HG02623 (cell line): ENCODE results near the gene SND1.

ENCODE experiments used
- ATAC-seq: cut with Tn5 transposase; IDR thresholded peaks from one replicate; pipeline ENCODE4 v1.9.1; 2021; ENCODE audit warnings: moderate library complexity; ENCODE audit not compliant: unreplicated experiment

Gene SND1

GRCh38 chr7:128076196-128076795 lies 424.3 kb downstream of the SND1 start:
- ATAC-seq, result no peak

DNA sequence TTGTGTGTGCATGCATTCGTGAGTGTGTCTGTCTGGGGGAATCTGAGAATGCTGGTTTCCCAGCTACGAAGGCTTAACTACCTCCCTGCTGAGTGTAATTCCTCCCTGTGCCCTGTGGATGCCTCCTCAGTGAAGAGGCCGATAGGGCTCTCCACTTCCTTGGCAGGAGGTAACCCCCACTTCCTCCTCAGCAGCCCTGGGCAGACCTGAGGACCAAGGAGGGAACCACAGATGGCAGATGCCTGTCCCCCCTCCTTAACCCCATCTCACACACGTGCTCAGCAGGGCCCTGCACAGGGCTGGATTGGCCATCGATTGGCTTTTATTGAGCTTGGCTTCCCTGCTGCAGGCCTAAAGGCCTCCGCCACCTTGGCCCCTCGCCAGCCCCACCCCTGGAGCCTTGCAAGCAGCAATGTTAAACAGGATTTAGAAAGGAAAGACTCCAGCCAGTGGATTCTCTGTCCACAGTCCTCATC lies 424.8 kb downstream of the SND1 start:
- no peak for ATAC-seq

DNA sequence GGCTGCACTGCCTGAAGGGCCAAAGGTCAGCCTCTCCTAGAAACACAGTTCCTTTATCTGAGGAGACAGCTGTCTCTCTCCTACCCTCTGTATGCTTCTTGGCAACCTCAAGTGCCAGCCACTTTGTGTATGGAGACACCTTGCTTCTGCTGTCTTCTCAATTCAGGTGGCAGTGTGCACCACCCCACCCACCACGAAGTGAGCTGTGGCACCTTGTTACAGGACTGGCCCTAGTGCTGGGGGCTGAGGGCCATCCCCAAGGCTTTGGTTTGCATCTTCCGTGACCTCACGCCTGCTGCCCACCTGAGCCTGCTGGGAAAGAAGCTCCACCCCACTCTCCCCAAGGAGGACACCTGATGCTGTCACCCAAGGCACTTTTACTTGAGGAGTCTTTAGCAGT lies 426.3 kb downstream of the SND1 start:
- no peak for ATAC-seq

DNA sequence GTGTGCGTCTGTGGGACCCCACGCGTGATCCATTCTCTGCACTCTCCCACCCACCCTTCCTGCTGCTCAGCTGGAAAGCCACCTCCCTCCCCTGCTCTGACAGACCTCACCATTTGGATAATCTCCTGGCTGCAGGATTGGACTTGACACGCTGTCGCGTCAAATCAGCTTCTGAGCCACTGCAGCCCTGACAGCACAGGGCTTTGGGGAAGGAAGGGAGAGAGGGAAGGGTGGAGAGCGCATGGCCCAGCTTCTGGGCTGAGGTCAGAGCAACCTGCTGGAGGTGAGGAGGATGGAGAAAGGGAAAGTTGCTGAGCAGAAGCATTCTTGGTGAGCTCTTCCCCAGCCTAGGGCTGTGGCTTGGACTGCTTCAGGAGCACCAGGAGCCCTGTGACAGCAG lies 428.2 kb downstream of the SND1 start:
- no peak for ATAC-seq

DNA sequence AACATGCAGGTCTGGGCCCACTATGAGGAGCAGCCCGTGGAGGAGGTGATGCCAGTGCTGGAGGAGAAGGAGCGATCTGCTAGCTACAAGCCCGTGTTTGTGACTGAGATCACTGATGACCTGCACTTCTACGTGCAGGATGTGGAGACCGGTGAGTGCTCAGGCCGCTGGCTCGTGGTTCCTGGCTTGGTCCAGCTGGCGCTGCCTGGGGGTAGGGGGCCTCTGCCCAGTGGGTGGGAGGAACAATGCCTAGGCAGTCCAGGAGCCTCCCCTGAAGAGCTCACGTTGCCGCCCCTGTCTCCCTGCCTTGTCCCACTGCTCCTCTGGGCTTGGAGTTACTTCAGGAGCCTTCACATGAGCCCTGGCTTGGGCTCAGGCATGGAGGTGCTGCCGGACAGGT lies 429.4 kb downstream of the SND1 start:
- no peak for ATAC-seq

GRCh38 chr7:128081808-128082207 lies 429.8 kb downstream of the SND1 start:
- no peak for ATAC-seq

GRCh38 chr7:128082431-128082830 lies 430.4 kb downstream of the SND1 start:
- ATAC-seq, result no peak

DNA sequence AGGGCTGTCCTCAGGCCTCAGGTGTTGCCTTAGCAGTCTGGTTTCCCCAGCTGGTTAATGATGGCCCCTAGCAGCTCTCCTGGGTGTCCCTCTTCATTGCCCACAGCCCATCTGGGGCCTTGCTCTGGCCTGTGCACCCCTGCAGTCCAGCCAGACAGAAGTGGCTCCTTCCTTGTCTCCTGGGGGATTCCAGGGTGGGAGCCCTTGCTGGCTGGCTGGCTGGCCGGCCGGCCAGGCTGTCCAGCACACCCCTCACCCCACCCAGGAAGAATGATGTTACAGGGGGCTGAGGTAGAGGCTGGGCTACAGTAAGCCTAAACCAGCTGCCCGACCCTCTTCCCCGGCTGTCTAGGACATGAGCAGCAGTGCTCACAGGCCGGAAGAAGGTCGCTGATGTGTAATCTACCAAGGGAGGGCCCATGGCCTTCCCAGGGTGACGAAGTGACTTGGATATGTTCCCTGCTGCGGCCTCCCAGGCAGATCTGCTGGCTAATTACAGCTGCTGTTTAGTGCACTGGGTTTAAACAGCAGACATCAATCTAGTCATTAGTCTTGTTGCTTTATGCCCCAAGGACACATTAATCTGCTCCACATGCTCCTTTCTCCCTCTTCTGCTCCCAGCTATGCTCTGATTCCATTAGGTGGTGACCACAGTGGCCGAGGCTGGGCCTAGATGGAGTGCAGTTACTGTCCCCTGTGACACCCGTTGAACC lies 433.1 kb downstream of the SND1 start:
- no peak for ATAC-seq

- ATAC-seq, result no peak
Measured at GRCh38 chr7:128090492-128090891, 438.5 kb downstream of the SND1 start.

DNA sequence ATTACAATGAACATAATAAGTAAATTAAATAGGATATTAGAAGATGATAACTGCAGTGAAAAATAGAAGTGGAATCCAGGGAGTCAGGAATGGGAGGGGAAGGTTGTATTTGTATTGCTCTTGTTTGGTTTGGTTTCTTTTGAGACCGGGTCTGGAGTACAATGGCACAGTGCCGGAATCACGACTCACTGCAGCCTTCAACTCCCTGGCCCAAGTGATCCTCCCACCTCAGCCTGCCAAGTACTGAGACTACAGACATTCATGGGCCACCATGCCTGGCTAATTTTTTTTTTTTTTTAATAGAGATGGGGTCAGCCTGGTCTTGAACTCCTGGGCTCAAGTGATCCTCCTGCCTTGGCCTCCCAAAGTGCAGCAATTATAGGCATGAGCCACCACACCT lies 439.1 kb downstream of the SND1 start:
- ATAC-seq, result no peak

GRCh38 chr7:128092221-128092620 lies 440.2 kb downstream of the SND1 start:
- ATAC-seq, result no peak

DNA sequence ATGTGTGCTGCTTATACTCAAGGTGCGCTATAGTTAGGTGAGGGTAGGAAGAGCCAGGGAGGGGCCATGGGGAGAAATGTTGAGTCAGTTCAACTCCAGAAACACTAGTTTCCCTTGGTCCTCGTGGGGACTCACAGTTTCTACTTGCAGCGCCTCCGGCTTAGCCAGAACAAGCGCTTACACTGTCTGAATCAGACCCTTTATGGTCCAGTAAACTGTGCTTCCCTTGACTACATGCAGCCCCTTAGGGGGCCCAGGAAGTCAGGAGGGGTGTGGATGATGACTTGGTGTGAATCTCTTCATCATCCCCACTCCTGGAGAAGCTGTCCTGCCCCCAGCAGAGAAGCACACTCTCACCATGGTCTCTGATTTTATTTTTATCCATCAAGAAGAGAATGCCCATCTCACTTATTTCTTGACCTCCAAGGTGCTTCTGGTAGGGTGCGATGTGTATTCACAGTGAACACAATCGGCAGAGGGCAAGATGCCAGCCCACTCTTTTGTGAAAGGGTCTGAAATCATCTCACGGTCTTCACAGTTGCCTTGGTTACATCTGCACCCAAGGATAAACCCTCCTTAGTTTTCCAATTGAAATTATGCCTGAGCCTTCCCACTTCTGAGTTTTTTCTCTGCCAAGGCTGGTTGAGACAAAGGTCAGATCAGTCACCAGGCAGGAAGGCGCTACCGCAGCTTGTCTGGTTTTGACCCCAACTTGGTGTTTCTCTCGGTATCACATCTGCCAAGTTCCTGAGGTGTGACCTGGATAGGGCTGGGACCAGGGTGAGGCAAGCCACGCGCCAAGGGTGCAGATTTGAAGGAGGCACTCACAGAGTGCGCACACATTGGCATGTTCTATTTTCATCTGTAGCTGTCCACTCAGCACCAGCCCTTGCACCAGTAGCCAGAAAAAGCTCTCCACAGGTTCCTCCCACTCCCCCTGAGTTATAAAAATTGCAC lies 441.9 kb downstream of the SND1 start:
- no peak for ATAC-seq

DNA sequence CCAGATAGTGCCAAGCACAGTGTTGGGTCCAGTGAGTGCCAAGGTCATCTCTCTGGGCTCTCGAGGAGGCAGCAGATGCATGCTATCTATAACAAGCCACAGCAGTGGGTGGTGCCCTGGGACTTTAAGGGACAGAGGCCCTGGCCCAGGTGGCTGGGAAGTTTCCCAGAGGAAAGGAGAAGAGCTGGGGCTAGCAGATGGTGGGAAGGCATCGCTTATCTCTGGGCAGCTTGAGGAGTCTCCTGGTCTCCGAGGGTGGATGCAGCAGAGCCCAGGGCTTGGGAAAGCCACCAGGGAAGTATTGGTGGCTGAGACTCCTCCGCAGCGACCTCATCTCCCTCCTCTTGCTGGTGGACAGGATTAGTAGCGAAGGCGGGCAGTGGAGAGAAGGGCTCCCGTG lies 442.7 kb downstream of the SND1 start:
- no peak for ATAC-seq

DNA sequence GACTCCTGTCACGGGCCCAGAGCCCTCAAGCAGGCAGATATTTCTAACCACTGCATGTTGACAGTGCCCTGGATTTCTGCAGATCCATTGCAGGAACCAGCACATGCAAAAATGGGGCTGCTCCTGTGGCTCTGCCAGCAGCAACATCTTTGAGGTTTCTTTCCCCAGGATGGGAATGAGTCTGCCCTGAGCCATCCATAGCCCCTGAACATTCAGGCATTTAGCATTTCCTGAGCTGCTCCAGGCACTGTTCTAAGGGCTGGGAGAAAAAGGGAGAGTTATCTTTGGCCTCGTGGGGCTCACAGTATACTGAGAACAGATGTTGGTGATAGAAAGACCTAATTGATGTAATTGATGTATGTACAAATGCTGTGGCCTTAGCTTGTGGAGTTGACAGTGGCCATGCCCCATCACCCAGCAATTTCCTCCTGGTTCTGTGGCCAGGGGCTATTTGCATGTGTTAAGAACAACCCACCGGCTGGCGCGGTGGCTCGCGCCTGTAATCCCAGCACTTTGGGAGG lies 445.3 kb downstream of the SND1 start:
- no peak for ATAC-seq

DNA sequence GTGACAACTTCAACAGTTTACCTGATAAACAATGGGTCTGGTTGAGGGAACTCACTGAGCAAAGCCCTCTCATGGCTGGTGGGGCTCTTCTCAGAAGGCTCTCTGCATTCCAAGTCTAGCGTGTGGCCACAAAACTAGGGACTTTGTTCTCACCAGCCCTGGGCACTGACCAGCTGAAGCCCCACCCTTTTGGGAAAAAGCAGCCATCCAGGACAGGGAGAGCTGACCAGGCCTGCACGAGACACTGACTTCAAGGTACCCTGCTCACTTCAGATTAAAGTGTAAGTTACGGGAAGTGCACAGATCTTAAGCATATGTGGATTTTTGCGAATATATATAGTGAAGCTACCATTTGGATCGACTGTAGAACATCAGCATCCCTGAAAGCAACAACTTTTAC lies 446.6 kb downstream of the SND1 start:
- ATAC-seq, result no peak

DNA sequence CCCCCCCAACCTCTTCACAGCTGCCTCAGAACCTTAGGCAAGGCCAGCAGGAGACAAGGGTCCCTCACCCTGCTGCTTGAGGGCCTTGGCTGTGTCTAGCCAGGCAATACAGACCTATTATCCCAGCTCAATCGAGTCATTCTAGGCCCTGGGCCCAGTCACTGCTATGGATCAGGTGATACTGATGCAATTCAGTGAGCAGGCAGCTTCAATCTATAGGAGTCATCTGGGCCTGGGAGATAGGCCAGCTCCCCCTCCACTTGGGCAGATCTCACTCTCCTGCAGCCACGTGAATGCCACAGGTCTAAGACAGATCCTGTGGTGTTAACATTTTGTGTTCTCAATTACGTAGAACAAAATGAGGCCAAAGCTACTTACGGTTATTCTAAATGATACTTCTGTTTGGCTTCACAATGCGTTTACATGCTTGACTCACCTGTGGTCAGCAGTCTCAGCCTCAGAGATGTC lies 447.2 kb downstream of the SND1 start:
- no peak for ATAC-seq

GRCh38 chr7:128100225-128100948 lies 448.4 kb downstream of the SND1 start:
- ATAC-seq, result no peak

DNA sequence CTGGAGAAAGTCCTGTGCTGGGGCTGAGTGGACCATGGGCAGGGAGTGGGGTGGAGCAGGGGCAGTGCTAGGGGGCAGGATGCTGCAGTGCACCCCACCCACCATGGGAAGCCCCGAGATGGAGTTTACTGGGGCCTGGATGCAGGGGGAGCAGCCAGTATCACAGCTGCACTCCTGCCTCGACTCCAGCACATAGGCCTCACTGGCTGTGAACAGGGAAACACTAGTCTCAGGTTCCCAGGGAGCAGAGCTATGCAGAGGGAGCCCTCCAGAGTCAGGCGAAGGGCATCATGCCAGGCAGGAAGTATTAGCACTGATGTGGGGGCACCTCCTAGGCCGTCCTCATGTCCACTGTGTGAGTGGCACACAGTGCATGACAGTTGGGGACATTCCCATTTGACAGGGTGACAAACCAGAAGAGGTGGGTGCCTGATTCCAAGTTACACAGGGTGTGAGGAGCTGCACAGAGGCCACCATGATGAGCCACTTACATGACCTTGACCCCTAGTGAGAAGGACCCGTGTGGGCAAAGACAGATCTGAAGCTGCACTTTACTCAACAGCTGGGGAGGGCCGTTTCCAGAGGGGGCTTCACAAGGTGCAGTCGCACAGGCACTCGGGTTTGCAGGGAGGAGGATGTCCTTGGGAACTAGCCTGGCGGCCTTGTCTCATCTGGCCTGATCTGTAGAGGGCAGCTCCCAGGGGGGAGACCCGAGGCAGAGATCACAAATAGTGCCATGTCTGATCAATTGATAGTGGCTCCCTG lies 449.1 kb downstream of the SND1 start:
- ATAC-seq, result no peak

DNA sequence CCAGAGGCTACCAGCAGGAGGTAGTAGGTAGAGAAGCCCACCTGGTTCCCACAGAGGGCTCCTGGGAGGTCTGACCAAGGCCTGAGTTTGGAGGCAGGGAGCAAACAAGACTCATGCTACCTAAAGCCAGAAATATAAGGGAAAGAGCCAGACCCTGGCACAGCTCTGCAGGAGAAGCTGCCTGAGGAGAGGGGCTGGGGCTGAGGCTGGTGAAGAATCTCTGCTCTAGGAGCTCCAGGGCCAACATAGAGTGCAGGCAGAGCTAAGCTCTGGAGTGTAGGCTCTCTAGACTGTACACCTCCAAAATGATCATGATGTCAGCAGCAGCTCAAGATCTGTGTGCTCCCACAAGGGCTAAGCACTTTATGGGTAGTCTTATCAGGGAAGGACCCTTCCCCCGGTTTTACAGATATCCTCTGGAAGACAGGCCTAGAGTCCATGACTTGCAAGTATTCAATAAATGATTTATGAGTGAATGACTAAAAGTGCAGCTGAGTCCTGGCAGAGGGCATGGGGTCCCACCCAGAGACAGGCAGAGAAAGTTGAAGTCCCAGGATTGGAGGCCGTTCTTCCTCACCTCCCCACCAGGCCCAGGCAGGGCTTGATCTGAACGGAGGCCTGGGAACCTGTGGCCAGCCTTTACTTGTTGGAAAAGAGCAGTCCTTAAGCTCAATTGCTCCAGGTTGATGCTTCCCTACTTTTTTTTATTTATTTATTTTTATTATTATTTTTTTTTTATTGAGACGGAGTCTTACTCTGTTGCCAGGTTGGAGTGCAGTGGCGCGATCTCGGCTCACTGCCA lies 450.7 kb downstream of the SND1 start:
- no peak for ATAC-seq
